Inflammatory macrophage (primary cell): ENCODE measurements around the gene SPATS2.
A peak's percentile ranks its signal among the peaks of the same experiment; 100 is the strongest.
"Not testable (repeated sequence)": the region's sequence is repeated elsewhere in the genome, so short reads cannot be mapped to it uniquely, and the experiment has no call there.

Experiments
- DNase-seq, 2 donors: peaks; one replicate each; pipeline ENCODE4 v3.0.0-alpha.2; 2020 to 2022

SPATS2 gene

DNA sequence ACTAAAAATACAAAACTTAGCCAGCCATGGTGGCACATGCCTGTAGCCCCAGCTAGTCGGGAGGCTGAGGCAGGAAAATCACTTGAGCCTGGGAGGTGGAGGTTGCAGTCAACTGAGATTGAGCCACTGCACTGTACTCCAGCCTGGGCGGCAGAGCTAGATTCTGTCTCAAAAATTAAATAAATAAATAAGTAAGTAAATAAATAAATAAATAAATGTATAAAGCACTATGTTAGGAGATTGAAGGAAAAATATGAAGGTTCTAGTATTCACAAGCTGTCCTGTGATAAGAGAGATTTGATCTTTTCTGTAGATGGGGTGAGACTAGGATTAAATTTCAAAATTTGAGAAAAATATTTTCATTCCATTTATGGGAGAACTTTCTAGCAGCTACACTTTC lies 14.9 kb upstream of the SPATS2 start:
- DNase-seq = no peak

- no peak for DNase-seq
These were observed 11.3 kb upstream of the SPATS2 start for GRCh38 chr12:49355913-49356312.

- peak; percentile 21 to 58 for DNase-seq
These were observed 10.1 kb upstream of the SPATS2 start for GRCh38 chr12:49357103-49357678.

- peak; percentile 73 to 74 for DNase-seq
These were observed 8.7 kb upstream of the SPATS2 start for GRCh38 chr12:49358483-49359141.

- no peak for DNase-seq
These were observed 7.6 kb upstream of the SPATS2 start for GRCh38 chr12:49359671-49360070.

DNA sequence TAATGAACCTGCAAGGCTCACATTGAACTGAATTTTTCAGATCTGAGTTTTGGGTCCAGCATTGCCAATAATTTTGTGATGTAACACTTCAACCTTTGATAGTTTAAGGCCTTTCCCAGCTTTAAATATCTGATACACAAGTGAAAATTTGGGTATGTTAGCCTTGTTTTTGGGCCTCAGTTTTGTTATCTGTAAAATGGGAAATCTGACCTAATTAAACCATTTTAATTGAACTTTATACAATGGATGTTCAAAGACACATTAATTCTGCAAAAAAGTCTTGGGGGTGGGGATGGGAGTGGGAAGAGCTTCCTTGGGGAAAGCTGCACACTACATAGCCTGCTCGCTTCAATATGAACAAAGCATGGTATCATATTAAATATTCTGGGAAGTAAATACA lies 5.2 kb upstream of the SPATS2 start:
- DNase-seq = no peak

GRCh38 chr12:49364989-49365388 lies 2.3 kb upstream of the SPATS2 start:
- DNase-seq = peak; percentile 89 to 94

- peak; percentile 40 to 59 for DNase-seq
These were observed 1.7 kb upstream of the SPATS2 start for GRCh38 chr12:49365542-49365941.

DNA sequence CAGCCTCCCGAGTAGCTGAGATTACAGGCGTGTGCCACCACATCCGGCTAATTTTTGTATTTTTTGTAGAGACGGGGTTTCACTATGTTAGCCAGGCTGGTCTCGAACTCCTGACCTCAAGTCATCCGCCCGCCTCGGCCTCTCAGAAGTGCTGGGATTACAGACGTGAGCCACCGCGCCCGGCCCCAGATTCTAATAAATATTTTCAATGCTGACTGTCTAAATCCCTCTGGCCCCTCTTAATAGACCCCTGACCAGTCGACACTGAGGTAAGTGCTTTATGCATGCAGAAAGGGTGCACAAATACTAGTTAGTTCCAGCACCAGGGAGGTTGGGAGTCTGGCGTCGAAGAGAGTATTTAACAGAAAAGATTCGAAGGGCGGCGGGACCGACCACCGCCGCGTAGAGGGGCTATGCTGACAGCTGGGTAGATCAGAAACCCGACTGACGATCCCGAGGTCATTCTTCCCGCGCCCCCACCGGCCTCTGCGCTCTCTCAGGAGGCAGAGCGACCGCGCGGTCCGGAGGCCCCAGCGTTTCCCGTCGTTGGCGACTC lies 1.1 kb upstream of the SPATS2 start:
- no peak for DNase-seq

- DNase-seq = peak; percentile 89 to 95
These were observed 446 bp upstream of the SPATS2 start for GRCh38 chr12:49366652-49367380.

DNA sequence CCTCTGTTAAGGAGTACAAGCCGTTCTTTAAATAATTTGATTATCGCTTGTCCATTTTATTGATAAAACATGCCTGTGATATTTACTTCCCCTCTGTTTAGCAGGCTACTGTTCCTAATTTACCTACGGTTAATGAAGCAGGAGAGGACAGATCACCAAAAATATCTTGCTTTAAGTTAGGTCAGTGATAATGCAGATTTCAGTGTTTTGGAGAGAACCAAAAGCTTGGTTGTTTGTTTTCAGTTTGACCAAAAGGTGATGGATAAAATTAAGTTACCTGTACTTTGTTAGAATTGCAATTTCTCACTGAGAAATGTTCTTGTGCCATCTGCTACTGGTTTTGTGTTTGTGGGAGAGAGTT lies 958 bp downstream of the SPATS2 start:
- DNase-seq = no peak

DNA sequence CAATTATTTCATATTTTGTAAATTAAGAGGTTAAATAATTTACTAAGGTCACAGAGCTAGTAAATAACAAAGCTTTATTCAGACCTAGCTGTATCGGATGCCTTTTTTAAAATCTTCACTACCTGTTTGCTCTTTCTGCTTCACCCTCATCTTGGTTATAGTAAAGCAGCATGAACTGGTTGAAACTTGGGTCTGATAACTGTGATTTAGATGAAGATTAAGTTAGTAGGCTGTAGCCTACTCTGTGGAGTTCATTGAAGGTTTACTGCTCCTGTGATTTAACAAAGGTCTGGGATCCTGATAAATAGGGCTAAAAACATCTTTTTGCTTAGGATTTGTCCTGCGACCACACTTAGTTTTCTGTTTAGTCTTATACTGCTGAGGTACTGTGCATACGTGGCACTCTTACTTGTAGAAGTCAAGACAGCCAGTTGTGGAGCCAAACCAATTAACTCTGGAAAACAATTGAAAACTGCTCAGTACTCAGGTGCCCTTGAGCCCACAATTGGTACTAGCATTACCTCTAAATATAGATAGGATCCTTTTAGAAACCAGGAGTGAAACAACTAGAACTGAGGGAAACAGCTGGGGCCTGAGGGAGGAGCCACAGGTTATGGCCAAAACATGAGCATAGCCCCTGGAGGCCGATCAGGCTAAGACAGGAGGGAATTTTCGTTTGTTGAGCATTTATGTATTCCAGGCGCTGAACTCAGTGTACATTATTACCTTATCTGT lies 2.3 kb downstream of the SPATS2 start:
- DNase-seq = peak; percentile 27 to 38

- DNase-seq = no peak
These were observed 3.3 kb downstream of the SPATS2 start for GRCh38 chr12:49370539-49370938.

DNA sequence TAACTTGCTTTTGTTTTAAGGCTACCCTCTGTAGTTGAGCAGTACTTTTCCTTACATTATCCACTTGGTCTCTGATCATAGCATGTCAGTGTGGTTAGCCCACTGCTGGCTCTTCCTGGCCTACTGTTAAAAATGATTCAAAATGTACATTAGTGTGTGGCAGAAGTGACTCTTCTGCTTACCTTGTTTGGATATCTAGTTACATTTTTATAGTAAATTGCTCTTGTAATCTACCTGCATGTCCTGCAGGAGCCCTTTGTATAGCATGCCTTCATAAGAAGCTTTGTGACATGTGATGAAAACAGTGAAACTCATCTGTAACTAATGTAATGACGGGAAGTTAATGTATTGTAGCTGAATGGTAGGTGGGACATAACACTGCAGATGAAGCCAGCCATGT lies 8.1 kb downstream of the SPATS2 start:
- no peak for DNase-seq

- DNase-seq = no peak
These were observed 10.1 kb downstream of the SPATS2 start for GRCh38 chr12:49377386-49377785.

- DNase-seq = not testable (repeated sequence)
These were observed 12.9 kb downstream of the SPATS2 start for GRCh38 chr12:49380184-49380583.

GRCh38 chr12:49388682-49389386 lies 21.6 kb downstream of the SPATS2 start:
- DNase-seq = peak; percentile 66 to 69

DNA sequence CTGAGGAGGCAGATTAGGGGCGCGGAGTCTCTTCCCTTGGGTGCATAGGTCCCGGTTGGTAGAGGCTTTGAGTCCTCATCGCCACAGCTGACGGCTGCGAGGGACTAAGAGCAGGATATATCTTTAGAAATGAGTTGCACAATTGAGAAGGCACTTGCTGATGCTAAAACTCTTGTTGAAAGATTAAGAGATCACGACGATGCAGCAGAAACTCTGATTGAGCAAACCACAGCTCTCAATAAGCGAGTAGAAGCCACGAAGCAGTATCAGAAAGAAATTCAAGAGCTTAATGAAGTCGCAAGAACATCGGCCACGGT lies 22.1 kb downstream of the SPATS2 start:
- no peak for DNase-seq

DNA sequence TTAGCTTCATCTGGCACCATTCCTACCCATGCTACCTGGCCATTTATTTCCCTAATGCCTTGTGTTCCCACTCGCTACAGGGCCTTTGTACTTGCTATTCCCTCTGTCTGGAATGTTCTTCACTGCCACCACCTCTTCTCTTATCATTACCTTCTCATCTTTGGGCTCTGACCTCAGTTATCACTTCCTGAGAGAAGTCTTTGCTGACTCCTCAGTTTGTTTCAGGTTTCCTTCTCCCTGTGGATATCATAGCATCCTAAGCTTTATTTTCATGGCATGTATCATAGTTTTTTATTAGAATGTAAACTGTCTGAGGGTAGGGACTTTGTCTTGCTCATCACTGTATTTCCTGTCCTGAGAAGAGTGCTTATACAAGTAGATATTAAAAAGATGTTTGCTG lies 29.7 kb downstream of the SPATS2 start:
- DNase-seq = no peak

DNA sequence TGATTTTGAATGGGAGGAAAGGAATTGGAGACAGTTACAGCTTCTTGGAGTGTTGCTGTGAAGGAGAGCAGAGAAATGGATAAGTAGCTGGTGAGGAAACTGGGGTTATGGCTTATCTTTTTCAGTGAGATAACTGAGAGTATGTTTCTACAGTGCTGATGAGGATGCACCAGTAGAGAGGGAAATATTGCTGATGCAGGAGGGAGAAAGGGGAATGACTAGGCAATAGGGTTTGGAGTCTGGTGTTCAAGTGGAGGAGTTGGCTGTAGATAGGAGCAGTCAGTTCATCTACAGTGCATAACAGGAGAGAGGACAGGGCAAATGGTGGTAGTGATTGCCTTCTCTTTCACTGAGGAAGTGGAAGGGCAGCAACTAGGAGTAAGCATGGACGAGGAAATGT lies 33.0 kb downstream of the SPATS2 start:
- DNase-seq = no peak

DNA sequence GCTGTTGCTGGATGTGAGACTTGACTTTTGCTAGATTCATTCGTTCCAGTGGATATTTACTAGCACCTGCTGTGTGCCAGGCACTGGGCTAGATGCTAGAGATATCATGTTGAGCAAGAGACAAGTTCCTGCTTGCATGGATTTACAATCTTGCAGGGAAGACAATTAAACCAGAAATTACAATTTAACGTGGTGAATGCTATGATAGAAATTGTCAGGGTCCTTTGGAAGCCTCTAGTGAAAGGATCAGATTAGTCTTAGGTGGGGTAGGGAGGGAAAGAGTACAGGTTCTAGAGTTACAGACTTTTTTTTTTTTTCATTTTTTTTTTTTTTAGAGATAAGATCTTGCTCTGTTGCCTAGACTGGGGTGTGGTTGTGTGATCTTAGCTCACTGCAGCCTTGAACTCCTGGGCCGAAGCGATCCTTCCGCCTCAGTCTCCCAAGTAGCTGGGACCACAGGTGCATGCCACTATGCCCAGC lies 36.7 kb downstream of the SPATS2 start:
- DNase-seq = no peak

- no peak for DNase-seq
These were observed 37.7 kb downstream of the SPATS2 start for GRCh38 chr12:49404956-49405355.
